SK-N-SH treated with all-trans-retinoic acid at 6 μM for 48 hours (cell line): ENCODE measurements around the gene OR8B3.
"Not testable (repeated sequence)": the region's sequence is repeated elsewhere in the genome, so short reads cannot be mapped to it uniquely, and the experiment has no call there.

Experiments used
- ATAC-seq: fragments of 200-7000 bp; cut with Tn5 transposase; 3 replicates; pipeline ENCODE4 v1.9.1; 2020; ENCODE audit warnings: mild to moderate bottlenecking, moderate library complexity
- ARNTL ChIP-seq: fragments of 450-650 bp; formaldehyde crosslinking; IDR thresholded peaks from 2 replicates; pipeline ENCODE4 v1.5.0; 2020; ENCODE audit warnings: low read depth, mild to moderate bottlenecking, moderate library complexity, borderline replicate concordance
- BACH2 ChIP-seq: fragments of 250-450 bp; sonication (Bioruptor Pico); IDR thresholded peaks from 2 replicates; pipeline ENCODE4 v1.9.0; 2021; ENCODE audit warnings: mild to moderate bottlenecking, borderline replicate concordance
- CREB5 ChIP-seq: fragments of 250-450 bp; sonication (Bioruptor Pico); IDR thresholded peaks from 2 replicates; pipeline ENCODE4 v1.5.1; 2020; ENCODE audit warnings: low read depth, mild to moderate bottlenecking, moderate library complexity
- CSDC2 ChIP-seq: fragments of 250-450 bp; sonication (Bioruptor Pico); IDR thresholded peaks from 2 replicates; pipeline ENCODE4 v1.5.0; 2020; ENCODE audit warnings: mild to moderate bottlenecking, moderate library complexity
- ESRRG ChIP-seq: fragments of 250-450 bp; sonication (Bioruptor Pico); IDR thresholded peaks from 2 replicates; pipeline ENCODE4 v1.6.1; 2021; ENCODE audit warnings: mild to moderate bottlenecking
- GLIS3 ChIP-seq: fragments of 250-450 bp; sonication (Bioruptor Pico); IDR thresholded peaks from 2 replicates; pipeline ENCODE4 v1.5.0; 2020; ENCODE audit warnings: mild to moderate bottlenecking, moderate library complexity
- ISL1 ChIP-seq: fragments of 250-450 bp; sonication (Bioruptor Pico); IDR thresholded peaks from 2 replicates; pipeline ENCODE4 v2.1.2; 2022; ENCODE audit warnings: mild to moderate bottlenecking, moderate library complexity
- PATZ1 ChIP-seq: fragments of 250-450 bp; sonication (Bioruptor Pico); IDR thresholded peaks from 2 replicates; pipeline ENCODE4 v1.8.0; 2020; ENCODE audit warnings: mild to moderate bottlenecking, moderate library complexity, borderline replicate concordance
- POU6F1 ChIP-seq: fragments of 250-450 bp; sonication (Bioruptor Pico); IDR thresholded peaks from 2 replicates; pipeline ENCODE4 v1.8.0; 2021; ENCODE audit warnings: low read depth, mild to moderate bottlenecking, moderate library complexity, borderline replicate concordance
- PPARA ChIP-seq: fragments of 250-450 bp; sonication (Bioruptor Pico); IDR thresholded peaks from 2 replicates; pipeline ENCODE4 v1.5.0; 2020; ENCODE audit warnings: mild to moderate bottlenecking, borderline replicate concordance
- SNAI2 ChIP-seq: fragments of 250-450 bp; sonication (Bioruptor Pico); IDR thresholded peaks from 2 replicates; pipeline ENCODE4 v1.5.0; 2020; ENCODE audit warnings: mild to moderate bottlenecking, moderate library complexity
- TCF4 ChIP-seq: fragments of 250-450 bp; sonication (Bioruptor Pico); IDR thresholded peaks from 2 replicates; pipeline ENCODE4 v1.8.0; 2021; ENCODE audit warnings: mild to moderate bottlenecking, moderate library complexity, borderline replicate concordance
- TOX ChIP-seq: fragments of 250-450 bp; sonication (Bioruptor Pico); IDR thresholded peaks from 2 replicates; pipeline ENCODE4 v1.8.0; 2021; ENCODE audit warnings: mild to moderate bottlenecking, moderate library complexity, borderline replicate concordance
- TSHZ2 ChIP-seq: fragments of 250-450 bp; sonication (Bioruptor Pico); IDR thresholded peaks from 2 replicates; pipeline ENCODE4 v1.5.0; 2020; ENCODE audit warnings: mild to moderate bottlenecking, moderate library complexity
- ZC3H10 ChIP-seq: fragments of 250-450 bp; sonication (Bioruptor Pico); IDR thresholded peaks from 2 replicates; pipeline ENCODE4 v1.5.1; 2021; ENCODE audit warnings: mild to moderate bottlenecking, moderate library complexity
- ZFP3 ChIP-seq: fragments of 250-450 bp; sonication (Bioruptor Pico); IDR thresholded peaks from 2 replicates; pipeline ENCODE4 v1.5.0; 2020; ENCODE audit warnings: mild to moderate bottlenecking, moderate library complexity
- ZFP30 ChIP-seq: fragments of 450-650 bp; formaldehyde crosslinking; IDR thresholded peaks from 2 replicates; pipeline ENCODE4 v1.5.0; 2022; ENCODE audit warnings: mild to moderate bottlenecking, moderate library complexity
- ZNF70 ChIP-seq: fragments of 450-650 bp; formaldehyde crosslinking; IDR thresholded peaks from 2 replicates; pipeline ENCODE4 v1.5.0; 2020; ENCODE audit warnings: mild to moderate bottlenecking, moderate library complexity
- ZNF8 ChIP-seq: fragments of 450-650 bp; formaldehyde crosslinking; IDR thresholded peaks from 2 replicates; pipeline ENCODE4 v1.5.0; 2020; ENCODE audit warnings: mild to moderate bottlenecking, moderate library complexity

Gene OR8B3

GRCh38 chr11:124384399-124384798, 14.4 kb downstream of the OR8B3 start, which contains the start of gene OR8B2:
Gene OR8B2 (minus strand): TSS chr11:124384499. CDS start chr11:124383343, 1,156 bp downstream.
- TF ChIP-seq SNAI2 (CRISPR knock-in tag) (no peak), POU6F1 (CRISPR knock-in tag) (no peak), ZFP3 (CRISPR knock-in tag) (no peak), ESRRG (CRISPR knock-in tag) (no peak), CSDC2 (CRISPR knock-in tag) (no peak), ZC3H10 (no peak), CREB5 (CRISPR knock-in tag) (no peak)
- no peak for ATAC-seq

- ATAC-seq = not testable (repeated sequence)
Observed at GRCh38 chr11:124382857-124383256, 16.0 kb downstream of the OR8B3 start.

- TF ChIP-seq TOX (CRISPR knock-in tag) = no peak
- ATAC-seq = no peak
Observed at GRCh38 chr11:124380585-124380984, 18.2 kb downstream of the OR8B3 start.

- no peak for ATAC-seq
- TF ChIP-seq ZFP3 (CRISPR knock-in tag) (no peak), ZFP30 (no peak), ARNTL (CRISPR knock-in tag) (no peak), TCF4 (no peak), ISL1 (CRISPR knock-in tag) (no peak), PATZ1 (CRISPR knock-in tag) (no peak), ZC3H10 (no peak), PPARA (no peak), BACH2 (CRISPR knock-in tag) (no peak), POU6F1 (CRISPR knock-in tag) (no peak), GLIS3 (CRISPR knock-in tag) (no peak), TSHZ2 (CRISPR knock-in tag) (no peak), ESRRG (CRISPR knock-in tag) (no peak), ZNF8 (no peak), SNAI2 (CRISPR knock-in tag) (no peak)
Observed at GRCh38 chr11:124376280-124376679, 22.5 kb downstream of the OR8B3 start.

- ATAC-seq = no peak
- no peak for TF ChIP-seq GLIS3 (CRISPR knock-in tag)
- TF ChIP-seq POU6F1 (CRISPR knock-in tag) = no peak
- no peak for TF ChIP-seq ZC3H10
- no peak for TF ChIP-seq CSDC2 (CRISPR knock-in tag)
- no peak for TF ChIP-seq ARNTL (CRISPR knock-in tag)
- no peak for TF ChIP-seq PATZ1 (CRISPR knock-in tag)
- TF ChIP-seq ZNF8 = no peak
- TF ChIP-seq ESRRG (CRISPR knock-in tag) = no peak
- TF ChIP-seq PPARA = no peak
- no peak for TF ChIP-seq ZNF70
Observed at GRCh38 chr11:124359566-124359965, 39.3 kb downstream of the OR8B3 start.
